NB4 (cell line): ENCODE results near the gene GPD1L.

Experiments used
- DNase-seq: peaks from one replicate; pipeline ENCODE4 v3.0.0; 2010; ENCODE audit warnings: low read depth
- H3K4me3 ChIP-seq: one replicate; pipeline ENCODE4 v1.5.1; 2011; ENCODE audit warnings: mild to moderate bottlenecking, low read depth, low read length, moderate library complexity
- MYC ChIP-seq: IDR thresholded peaks from 2 replicates; pipeline ENCODE4 v1.6.1; 2011; ENCODE audit warnings: low read depth, low read length
- POLR2A ChIP-seq: IDR thresholded peaks from 2 replicates; pipeline ENCODE4 v1.6.1; 2011; ENCODE audit warnings: mild to moderate bottlenecking; ENCODE audit not compliant: insufficient read length; ENCODE audit errors: extremely low read depth
- TF ChIP-seq, protein P1 (sequence below): IDR thresholded peaks from 2 replicates; pipeline ENCODE4 v1.6.1; 2011; ENCODE audit warnings: low read depth, low read length
- TF ChIP-seq, protein P2 (sequence below): IDR thresholded peaks from one replicate; pipeline ENCODE4 v1.5.1; 2012; ENCODE audit warnings: low read depth, low read length

Gene GPD1L

DNA sequence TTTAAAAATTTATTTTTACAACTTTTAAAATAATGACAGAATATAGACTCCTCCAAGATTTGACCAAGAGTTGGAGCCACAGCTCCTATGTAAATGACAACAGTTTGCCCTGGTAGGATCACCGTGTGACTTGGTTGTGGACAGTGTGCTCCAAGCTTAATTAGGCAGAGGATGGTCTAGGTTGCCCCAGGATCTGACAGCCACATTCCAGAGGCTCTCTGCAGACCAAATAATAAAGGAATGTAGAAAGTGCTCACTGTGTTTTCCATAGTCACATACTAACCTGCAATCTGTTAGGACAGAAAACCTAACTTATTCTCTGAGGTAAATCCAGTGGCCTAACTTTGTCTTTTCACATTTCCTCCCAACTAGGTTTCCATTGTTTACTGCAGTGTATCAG is 59.0 kb downstream of the GPD1L start:
- no peak overlapping the region for H3K4me3 ChIP-seq
- TF ChIP-seq, protein P1, sequence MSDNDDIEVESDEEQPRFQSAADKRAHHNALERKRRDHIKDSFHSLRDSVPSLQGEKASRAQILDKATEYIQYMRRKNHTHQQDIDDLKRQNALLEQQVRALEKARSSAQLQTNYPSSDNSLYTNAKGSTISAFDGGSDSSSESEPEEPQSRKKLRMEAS, result no peak
- no peak for TF ChIP-seq MYC
- TF ChIP-seq POLR2A, result no peak
- TF ChIP-seq, protein P2, sequence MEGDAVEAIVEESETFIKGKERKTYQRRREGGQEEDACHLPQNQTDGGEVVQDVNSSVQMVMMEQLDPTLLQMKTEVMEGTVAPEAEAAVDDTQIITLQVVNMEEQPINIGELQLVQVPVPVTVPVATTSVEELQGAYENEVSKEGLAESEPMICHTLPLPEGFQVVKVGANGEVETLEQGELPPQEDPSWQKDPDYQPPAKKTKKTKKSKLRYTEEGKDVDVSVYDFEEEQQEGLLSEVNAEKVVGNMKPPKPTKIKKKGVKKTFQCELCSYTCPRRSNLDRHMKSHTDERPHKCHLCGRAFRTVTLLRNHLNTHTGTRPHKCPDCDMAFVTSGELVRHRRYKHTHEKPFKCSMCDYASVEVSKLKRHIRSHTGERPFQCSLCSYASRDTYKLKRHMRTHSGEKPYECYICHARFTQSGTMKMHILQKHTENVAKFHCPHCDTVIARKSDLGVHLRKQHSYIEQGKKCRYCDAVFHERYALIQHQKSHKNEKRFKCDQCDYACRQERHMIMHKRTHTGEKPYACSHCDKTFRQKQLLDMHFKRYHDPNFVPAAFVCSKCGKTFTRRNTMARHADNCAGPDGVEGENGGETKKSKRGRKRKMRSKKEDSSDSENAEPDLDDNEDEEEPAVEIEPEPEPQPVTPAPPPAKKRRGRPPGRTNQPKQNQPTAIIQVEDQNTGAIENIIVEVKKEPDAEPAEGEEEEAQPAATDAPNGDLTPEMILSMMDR, result no peak
- DNase-seq, result no peak

DNA sequence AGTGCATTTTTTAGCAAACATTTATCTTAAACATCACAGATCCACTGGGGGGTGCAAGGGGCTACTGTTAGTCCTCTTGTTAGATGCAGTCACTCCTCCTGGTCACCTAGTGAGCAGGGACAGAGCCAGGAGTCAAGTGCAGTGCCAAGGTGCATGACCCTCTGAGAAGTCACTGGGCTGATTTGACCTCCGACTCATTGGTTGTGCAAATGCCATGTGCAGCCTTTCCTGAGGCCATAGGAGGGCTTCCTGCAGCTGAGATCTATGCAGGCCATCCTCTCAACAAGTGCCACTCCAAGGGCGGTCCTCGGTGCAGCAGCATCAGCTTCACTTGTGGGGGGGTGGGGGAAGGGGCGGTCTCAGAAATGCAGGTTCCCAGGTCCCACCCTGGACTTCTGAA is 60.2 kb downstream of the GPD1L start:
- TF ChIP-seq POLR2A, result no peak
- TF ChIP-seq MYC, result no peak
- TF ChIP-seq, protein P1, result no peak
- no peak overlapping the region for H3K4me3 ChIP-seq

DNA sequence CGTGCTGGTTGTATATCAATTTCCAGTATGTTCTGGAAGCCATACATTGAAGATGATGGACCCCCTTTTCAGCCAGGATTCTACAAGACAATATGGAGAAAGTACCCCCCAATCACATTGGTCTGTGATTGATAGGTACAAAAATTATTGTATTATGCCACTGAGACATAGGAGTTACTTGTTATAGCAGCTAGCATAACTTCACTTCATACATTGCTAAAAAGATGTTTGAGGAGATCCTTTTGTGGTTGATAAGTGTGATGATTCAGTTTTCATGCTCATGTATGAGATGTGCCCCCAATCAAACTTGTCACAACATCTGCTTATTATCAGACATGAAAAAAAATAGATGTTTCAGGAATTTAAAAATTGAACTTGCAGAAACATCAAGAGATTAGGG is 66.0 kb downstream of the GPD1L start:
- H3K4me3 ChIP-seq, result no peak overlapping the region
- DNase-seq, result no peak
- TF ChIP-seq, protein P1, result no peak
- TF ChIP-seq, protein P2, result no peak
- TF ChIP-seq MYC, result no peak
- no peak for TF ChIP-seq POLR2A

More for the DNA sequence above, 60.2 kb downstream of the GPD1L start:
- no peak for DNase-seq

DNA sequence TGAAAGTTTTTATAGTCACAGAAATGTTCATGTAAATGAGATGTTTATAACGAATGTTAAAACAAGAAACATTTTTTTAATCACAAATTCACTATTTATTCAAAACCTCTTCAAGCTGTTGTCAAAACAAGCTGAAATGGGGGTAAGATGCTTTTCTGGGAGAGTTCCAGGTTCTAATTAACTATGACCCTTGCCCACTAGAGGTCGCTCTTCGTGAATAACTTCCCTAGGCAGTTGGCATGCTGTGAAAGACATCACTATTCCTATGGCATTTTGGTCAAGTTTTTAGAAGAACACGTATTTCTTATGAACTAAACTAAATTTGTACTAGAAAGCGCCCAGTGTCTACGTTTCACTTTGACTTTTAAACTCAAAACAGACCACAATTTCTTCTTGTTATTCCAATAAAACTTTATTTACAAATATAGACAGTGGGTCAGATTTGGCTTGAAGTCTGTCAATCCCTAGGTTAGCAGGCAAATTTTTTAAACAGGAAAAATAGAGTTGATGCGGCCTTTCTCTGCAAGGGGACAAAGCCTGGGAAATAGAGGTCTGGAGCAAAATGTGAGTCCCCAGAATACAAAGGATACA is 69.3 kb downstream of the GPD1L start:
- TF ChIP-seq MYC, result no peak
- TF ChIP-seq, protein P2, result peak; percentile 70
- DNase-seq, result peak; percentile 75
- H3K4me3 ChIP-seq, result no peak overlapping the region

DNA sequence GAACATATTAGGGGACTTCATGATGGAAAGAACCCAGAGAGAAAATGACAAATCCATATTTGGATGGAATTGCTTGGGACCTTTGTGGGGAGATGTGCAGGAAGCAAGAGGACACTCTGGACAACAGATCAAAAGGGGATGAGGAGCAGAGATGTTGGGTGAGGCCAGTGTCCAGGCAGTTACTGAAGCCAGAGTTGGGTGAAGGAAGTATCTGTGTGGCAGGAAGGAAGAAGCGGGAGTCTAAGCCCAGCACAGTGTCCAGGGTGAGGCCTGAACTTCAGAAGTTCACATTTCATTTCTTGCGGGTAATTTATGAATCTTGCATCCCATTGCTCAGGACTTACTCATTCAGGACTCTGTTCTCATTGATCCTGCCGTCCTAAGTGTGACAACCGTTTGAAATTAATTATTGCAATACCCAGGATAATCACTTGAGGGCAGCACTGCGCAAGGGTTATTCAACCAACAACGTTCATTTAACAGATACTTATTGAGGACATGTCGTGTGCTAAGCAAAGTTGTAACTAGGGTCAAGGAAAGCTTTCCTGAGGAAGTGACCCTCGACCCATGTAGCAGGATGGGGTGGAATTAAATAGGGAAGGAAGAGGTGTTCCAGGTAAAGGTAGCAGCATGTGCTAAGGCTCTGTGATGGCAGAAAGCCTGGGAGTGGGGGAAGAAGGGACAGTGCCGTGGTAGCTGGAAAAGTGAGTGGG is 70.7 kb downstream of the GPD1L start:
- peak; percentile 71 for DNase-seq
- TF ChIP-seq, protein P1, result no peak
- TF ChIP-seq, protein P2, result peak; percentile 65
- no peak for TF ChIP-seq POLR2A
- H3K4me3 ChIP-seq, result no peak overlapping the region

DNA sequence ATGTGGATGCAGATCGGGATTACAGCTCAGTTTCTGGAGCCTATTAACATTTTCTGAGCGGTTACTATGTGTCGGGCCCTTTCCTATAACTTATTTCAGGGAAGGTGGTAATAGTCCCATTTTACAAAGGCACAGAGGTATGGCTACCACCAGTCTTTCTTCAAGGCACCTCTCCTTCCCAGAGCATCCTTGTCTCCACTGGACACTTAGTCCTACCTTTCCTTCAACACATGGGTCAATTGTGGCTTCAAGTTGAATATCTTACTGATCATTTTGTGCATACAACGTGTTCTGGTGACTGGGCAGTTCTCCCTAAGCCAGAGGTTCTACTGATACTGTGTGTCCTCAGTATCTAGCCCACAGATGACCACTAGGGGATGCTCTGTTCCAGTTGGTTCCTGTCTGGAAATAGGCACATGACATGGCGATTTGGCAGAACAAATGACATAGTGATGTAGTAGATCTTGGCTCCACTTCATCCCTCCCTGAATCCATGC is 71.3 kb downstream of the GPD1L start:
- TF ChIP-seq, protein P1, result peak; percentile 49; the same call in 1 of the 2 replicates
- TF ChIP-seq POLR2A, result no peak
- TF ChIP-seq, protein P2, result peak; percentile 97
- DNase-seq, result peak; percentile 82
- no peak overlapping the region for H3K4me3 ChIP-seq
